ENCODE results near the gene MLPH. TPM values are rescaled to one million over a fixed set of nuclear protein-coding genes. Genes with fewer than 3 reads are reported as not detected.

The MLPH gene
- total RNA-seq, 4 donors from 2014 or later: 5.3 to 8.7 (median 7.8) TPM

DNA sequence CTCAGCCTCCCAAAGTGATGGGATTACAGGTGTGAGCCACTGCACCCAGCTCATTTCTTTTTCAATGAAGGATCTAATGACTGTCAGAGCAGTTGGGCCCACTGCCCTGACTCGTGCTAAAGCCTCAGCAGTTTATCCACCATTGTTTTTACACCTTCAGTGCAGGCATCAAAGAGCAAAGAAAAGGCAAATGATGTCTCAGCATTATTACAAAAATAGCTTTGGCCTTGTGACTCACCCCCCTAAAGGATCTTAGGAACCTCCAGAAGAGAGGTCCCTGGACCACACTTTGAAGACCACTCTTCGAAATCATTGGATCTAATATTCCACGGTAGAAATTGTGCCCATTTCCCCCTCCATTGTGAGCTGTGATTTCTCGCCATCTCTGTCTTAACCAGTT lies 21.3 kb downstream of the MLPH start:
- 94% methylated on average over 4 of the region's 4 CpGs for WGBS
- Histone ChIP-seq H3K36me3 (no peaks in the 10 kb centered on the region), H3K27ac (replicated peaks in 1 of 4) (no peak overlapping the region), H3K9me3 (no peaks in the 10 kb centered on the region), H3K4me1 (peaks cover 11 to 23% (median 20%) of the 10 kb centered on the region in 4 donors), H3K27me3 (no peaks in the 10 kb centered on the region), H3K4me3 (no peak overlapping the region)
- no peak for TF ChIP-seq POLR2A (IDR thresholded peaks at IDR 0.05; ENCODE audit: low read depth)
- TF ChIP-seq, protein P1, sequence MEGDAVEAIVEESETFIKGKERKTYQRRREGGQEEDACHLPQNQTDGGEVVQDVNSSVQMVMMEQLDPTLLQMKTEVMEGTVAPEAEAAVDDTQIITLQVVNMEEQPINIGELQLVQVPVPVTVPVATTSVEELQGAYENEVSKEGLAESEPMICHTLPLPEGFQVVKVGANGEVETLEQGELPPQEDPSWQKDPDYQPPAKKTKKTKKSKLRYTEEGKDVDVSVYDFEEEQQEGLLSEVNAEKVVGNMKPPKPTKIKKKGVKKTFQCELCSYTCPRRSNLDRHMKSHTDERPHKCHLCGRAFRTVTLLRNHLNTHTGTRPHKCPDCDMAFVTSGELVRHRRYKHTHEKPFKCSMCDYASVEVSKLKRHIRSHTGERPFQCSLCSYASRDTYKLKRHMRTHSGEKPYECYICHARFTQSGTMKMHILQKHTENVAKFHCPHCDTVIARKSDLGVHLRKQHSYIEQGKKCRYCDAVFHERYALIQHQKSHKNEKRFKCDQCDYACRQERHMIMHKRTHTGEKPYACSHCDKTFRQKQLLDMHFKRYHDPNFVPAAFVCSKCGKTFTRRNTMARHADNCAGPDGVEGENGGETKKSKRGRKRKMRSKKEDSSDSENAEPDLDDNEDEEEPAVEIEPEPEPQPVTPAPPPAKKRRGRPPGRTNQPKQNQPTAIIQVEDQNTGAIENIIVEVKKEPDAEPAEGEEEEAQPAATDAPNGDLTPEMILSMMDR (IDR thresholded peaks at IDR 0.05): no peak
- TF ChIP-seq EP300 (IDR thresholded peaks at IDR 0.05): no peak
- TF ChIP-seq POLR2AphosphoS5 (IDR thresholded peaks at IDR 0.05): no peak
- no peak for DNase-seq (ENCODE audit: extremely low spot score)
- intact Hi-C loops (cut with DNase I): no loop called here

DNA sequence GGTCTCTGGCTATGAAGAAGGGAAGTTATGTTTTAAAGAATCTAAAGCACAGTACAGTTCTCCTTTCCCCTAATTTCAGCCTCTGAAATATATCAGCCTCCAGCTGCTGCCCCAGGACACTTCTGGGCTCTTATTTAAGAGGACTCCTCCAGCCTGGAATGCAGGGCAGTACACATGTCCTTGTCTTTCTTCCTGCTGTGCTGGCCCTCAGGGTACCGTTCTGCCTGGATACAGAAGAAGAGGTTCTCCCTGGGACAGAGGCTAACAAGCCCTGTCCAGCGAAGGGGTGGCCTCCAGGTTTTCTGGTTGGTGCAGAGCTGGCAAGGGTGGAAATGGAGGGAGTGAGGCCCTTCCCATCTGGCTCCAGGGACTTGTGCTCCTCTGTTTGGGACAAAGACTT lies 22.1 kb downstream of the MLPH start:
- DNase-seq (ENCODE audit: extremely low spot score): no peak
- Histone ChIP-seq H3K4me1 (peaks cover 19 to 31% (median 28%) of the 10 kb centered on the region in 4 donors), H3K27ac (replicated peaks in 1 of 4) (no peak overlapping the region), H3K27me3 (no peaks in the 10 kb centered on the region), H3K9me3 (no peaks in the 10 kb centered on the region), H3K4me3 (no peak overlapping the region), H3K36me3 (no peaks in the 10 kb centered on the region)
- TF ChIP-seq POLR2A (IDR thresholded peaks at IDR 0.05; ENCODE audit: low read depth): no peak
- TF ChIP-seq, protein P1 (IDR thresholded peaks at IDR 0.05): no peak
- TF ChIP-seq EP300 (IDR thresholded peaks at IDR 0.05): no peak
- TF ChIP-seq POLR2AphosphoS5 (IDR thresholded peaks at IDR 0.05): no peak
- intact Hi-C loops (cut with DNase I): no loop called here
- WGBS: 100% methylated on average over 1 of the region's 2 CpGs

DNA sequence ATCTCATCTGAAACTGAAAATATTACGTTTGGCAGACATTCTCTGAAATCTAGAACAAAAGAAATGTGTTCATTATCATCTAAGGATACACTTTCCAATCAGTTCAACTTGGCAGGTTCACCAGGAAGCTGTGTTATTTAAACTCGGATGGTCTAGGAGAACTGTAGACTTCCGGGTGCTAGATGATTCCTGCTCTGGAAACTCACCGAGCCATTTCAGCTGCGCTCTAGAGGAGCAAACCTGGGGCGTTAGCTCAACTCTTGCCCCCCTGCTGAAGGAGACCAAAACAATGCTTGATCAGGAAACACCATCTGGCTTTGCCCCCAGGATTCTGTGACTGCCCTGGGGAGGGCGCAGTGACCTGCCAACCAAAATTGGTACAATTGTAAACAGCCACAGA lies 22.9 kb downstream of the MLPH start:
- H3K27me3 ChIP-seq: no peaks in the 10 kb centered on the region
- H3K9me3 ChIP-seq: no peaks in the 10 kb centered on the region
- H3K27ac ChIP-seq (replicated peaks in 1 of 4): no peak overlapping the region
- H3K36me3 ChIP-seq: no peaks in the 10 kb centered on the region
- peaks cover 27 to 39% (median 34%) of the 10 kb centered on the region in 4 donors for H3K4me1 ChIP-seq
- TF ChIP-seq, protein P1 (IDR thresholded peaks at IDR 0.05): no peak
- TF ChIP-seq POLR2A (IDR thresholded peaks at IDR 0.05; ENCODE audit: low read depth) (no peak), EP300 (IDR thresholded peaks at IDR 0.05) (no peak), POLR2AphosphoS5 (IDR thresholded peaks at IDR 0.05) (no peak)
- H3K4me3 ChIP-seq: no peak overlapping the region
- intact Hi-C loops (cut with DNase I): loop anchor here (10.0 kb wide), 2 partner anchors 125 to 235 kb away; no protein-coding TSS in a partner anchor
- no peak for DNase-seq (ENCODE audit: extremely low spot score)
- WGBS: 80% methylated on average over 7 of the region's 7 CpGs

DNA sequence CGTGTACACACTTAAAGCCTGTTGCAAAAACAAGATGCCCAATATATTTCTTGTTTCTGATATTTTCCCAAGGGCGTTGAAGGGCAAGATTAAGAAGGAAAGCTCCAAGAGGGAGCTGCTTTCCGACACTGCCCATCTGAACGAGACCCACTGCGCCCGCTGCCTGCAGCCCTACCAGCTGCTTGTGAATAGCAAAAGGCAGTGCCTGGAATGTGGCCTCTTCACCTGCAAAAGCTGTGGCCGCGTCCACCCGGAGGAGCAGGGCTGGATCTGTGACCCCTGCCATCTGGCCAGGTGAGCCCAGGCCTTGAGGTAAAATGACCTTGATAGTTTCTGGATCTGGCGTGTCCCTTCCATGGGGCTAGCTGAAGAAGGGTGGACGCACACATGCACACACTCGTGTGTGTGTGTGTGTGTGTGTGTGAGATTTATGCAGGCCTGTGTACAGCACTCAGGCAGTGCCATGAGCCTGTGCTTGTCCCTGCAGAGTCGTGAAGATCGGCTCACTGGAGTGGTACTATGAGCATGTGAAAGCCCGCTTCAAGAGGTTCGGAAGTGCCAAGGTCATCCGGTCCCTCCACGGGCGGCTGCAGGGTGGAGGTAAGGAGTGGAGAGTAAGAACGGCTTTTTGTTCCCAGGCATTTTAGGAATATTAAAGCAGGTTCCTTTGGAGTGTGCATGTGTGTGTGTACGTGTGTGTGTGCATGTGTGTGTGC lies 23.6 kb downstream of the MLPH start:
- intact Hi-C loops (cut with DNase I): loop anchor here (10.0 kb wide), 2 partner anchors 124 to 234 kb away; no protein-coding TSS in a partner anchor
- Histone ChIP-seq H3K27ac (replicated peaks in 1 of 4) (no peak overlapping the region), H3K4me1 (peaks cover 30 to 40% (median 34%) of the 10 kb centered on the region in 4 donors), H3K36me3 (no peaks in the 10 kb centered on the region), H3K4me3 (no peak overlapping the region), H3K27me3 (no peaks in the 10 kb centered on the region), H3K9me3 (no peaks in the 10 kb centered on the region)
- no peak for DNase-seq (ENCODE audit: extremely low spot score)
- 92% methylated on average over 21 of the region's 21 CpGs for WGBS
- TF ChIP-seq EP300 (IDR thresholded peaks at IDR 0.05) (no peak), POLR2AphosphoS5 (IDR thresholded peaks at IDR 0.05) (no peak), POLR2A (IDR thresholded peaks at IDR 0.05; ENCODE audit: low read depth) (no peak)
- TF ChIP-seq, protein P1 (IDR thresholded peaks at IDR 0.05): no peak
